Endodermal cell (in vitro differentiated cells): ENCODE results near the gene SLC22A17. TPM values are rescaled to one million over a fixed set of nuclear protein-coding genes. Genes with fewer than 3 reads are reported as not detected.

ENCODE experiments used
- DNase-seq: peaks from one replicate; pipeline ENCODE4 v3.0.0-alpha.2; 2017
- H3K27ac ChIP-seq: 2 replicates; pipeline ENCODE4 v1.5.1; 2013; ENCODE audit warnings: mild to moderate bottlenecking, low read depth, low read length, moderate library complexity
- H3K27me3 ChIP-seq: 2 replicates; pipeline ENCODE4 v1.6.1; 2013; ENCODE audit warnings: mild to moderate bottlenecking, low read length, moderate library complexity; ENCODE audit not compliant: insufficient read depth, control insufficient read depth, poor library complexity, severe bottlenecking
- H3K36me3 ChIP-seq: 2 replicates; pipeline ENCODE4 v1.7.0; 2013; ENCODE audit warnings: mild to moderate bottlenecking, low read length, moderate library complexity; ENCODE audit not compliant: control insufficient read depth, insufficient read depth
- H3K4me1 ChIP-seq: one replicate; pipeline ENCODE4 v1.7.0; 2013; ENCODE audit warnings: low read length; ENCODE audit not compliant: control insufficient read depth, insufficient read depth
- H3K4me3 ChIP-seq: 2 replicates; pipeline ENCODE4 v1.5.1; 2013; ENCODE audit warnings: mild to moderate bottlenecking, low read length, moderate library complexity
- H3K9ac ChIP-seq: 2 replicates; pipeline ENCODE4 v1.6.1; 2013; ENCODE audit warnings: mild to moderate bottlenecking, low read length, moderate library complexity; ENCODE audit not compliant: poor library complexity, severe bottlenecking; ENCODE audit errors: extremely low read depth
- H3K9me3 ChIP-seq: 2 replicates; pipeline ENCODE4 v1.6.1; 2013; ENCODE audit warnings: mild to moderate bottlenecking, low read length, moderate library complexity; ENCODE audit not compliant: control insufficient read depth
- H3K27ac Mint-ChIP-seq: 2 replicates; pipeline ENCODE4 v1.8.0; 2020; ENCODE audit warnings: mixed read lengths
- H3K27me3 Mint-ChIP-seq: 2 replicates; pipeline ENCODE4 v1.8.0; 2021; ENCODE audit warnings: mild to moderate bottlenecking, mixed read lengths; ENCODE audit not compliant: insufficient read depth
- H3K36me3 Mint-ChIP-seq: 2 replicates; pipeline ENCODE4 v1.8.0; 2020; ENCODE audit warnings: low read depth, mixed read lengths
- H3K4me1 Mint-ChIP-seq: 2 replicates; pipeline ENCODE4 v1.8.0; 2020; ENCODE audit warnings: mixed read lengths
- H3K4me3 Mint-ChIP-seq: 2 replicates; pipeline ENCODE4 v1.8.0; 2020; ENCODE audit warnings: mild to moderate bottlenecking, moderate library complexity, mixed read lengths
- H3K9me3 Mint-ChIP-seq: 2 replicates; pipeline ENCODE4 v1.8.0; 2020; ENCODE audit warnings: mild to moderate bottlenecking, mixed read lengths
- CTCF ChIP-seq: fragments of 200-600 bp; sonication (generic); conservative IDR thresholded peaks from 2 replicates; pipeline ENCODE4 v1.5.0; 2021; ENCODE audit warnings: antibody characterized with exemption, mild to moderate bottlenecking
- WGBS, 2 experiments: methylation state at CpG; one replicate each; pipeline versions ENCODE4 v1.1.5 to v1.1.7; 2013; ENCODE audit warnings: missing lambda C conversion rate in 2 of 2, mixed read lengths in 1 of 2; ENCODE audit not compliant: insufficient coverage in 1 of 2, insufficient read length in 1 of 2; 5-methylcytosine and 5-hydroxymethylcytosine counted together
- total RNA-seq, 2 donors: library from RNA; stranded (reverse); fragmentation: NEBNext Ultra II Directional in 1 of 2; extraction: Animal tissue kit (Norgen Biotek cat#: 25700) in 1 of 2; gene quantifications; 2 replicates in 1 of 2; 3 replicates in 1 of 2; pipeline ENCODE4 v1.2.1, GENCODE V29; 2021

Gene SLC22A17
- total RNA-seq, 2 donors from 2014 or later: 49.9 to 89.0 TPM

- Histone ChIP-seq H3K9me3 (no peaks in the 10 kb centered on the region), H3K27ac (peak overlapping the region; percentile 55), H3K27me3 (peaks cover 5% of the 10 kb centered on the region), H3K9ac (peak overlapping the region; percentile 87), H3K4me3 (peak overlapping the region; percentile 97), H3K4me1 (peaks cover 4% of the 10 kb centered on the region), H3K36me3 (peaks cover 39% of the 10 kb centered on the region)
- TF ChIP-seq CTCF: no peak
- H3K4me1 Mint-ChIP-seq: peaks cover 15% of the 10 kb centered on the region
- H3K36me3 Mint-ChIP-seq: peaks cover 37% of the 10 kb centered on the region
- no peak for DNase-seq
- no peaks in the 10 kb centered on the region for H3K9me3 Mint-ChIP-seq
- H3K27me3 Mint-ChIP-seq: peaks cover 13% of the 10 kb centered on the region
- H3K4me3 Mint-ChIP-seq: peak overlapping the region; percentile 92
- 8 to 10% methylated on average over 2 to 3 of the region's 5 CpGs for WGBS, 2 experiments
- H3K27ac Mint-ChIP-seq: peak overlapping the region; percentile 97
These were observed 45.5 kb downstream of the SLC22A17 start for GRCh38 chr14:23307146-23307530.

- WGBS, 2 experiments: 1 to 8% methylated on average over 5 to 24 of the region's 24 CpGs
- peaks cover 15% of the 10 kb centered on the region for H3K4me1 Mint-ChIP-seq
- no peak for TF ChIP-seq CTCF
These were observed 46.1 kb downstream of the SLC22A17 start, which contains the start of gene BCL2L2 for GRCh38 chr14:23306412-23307145. BCL2L2 (plus strand) TSS chr14:23306833; CDS start chr14:23307768, 935 bp downstream.

DNA sequence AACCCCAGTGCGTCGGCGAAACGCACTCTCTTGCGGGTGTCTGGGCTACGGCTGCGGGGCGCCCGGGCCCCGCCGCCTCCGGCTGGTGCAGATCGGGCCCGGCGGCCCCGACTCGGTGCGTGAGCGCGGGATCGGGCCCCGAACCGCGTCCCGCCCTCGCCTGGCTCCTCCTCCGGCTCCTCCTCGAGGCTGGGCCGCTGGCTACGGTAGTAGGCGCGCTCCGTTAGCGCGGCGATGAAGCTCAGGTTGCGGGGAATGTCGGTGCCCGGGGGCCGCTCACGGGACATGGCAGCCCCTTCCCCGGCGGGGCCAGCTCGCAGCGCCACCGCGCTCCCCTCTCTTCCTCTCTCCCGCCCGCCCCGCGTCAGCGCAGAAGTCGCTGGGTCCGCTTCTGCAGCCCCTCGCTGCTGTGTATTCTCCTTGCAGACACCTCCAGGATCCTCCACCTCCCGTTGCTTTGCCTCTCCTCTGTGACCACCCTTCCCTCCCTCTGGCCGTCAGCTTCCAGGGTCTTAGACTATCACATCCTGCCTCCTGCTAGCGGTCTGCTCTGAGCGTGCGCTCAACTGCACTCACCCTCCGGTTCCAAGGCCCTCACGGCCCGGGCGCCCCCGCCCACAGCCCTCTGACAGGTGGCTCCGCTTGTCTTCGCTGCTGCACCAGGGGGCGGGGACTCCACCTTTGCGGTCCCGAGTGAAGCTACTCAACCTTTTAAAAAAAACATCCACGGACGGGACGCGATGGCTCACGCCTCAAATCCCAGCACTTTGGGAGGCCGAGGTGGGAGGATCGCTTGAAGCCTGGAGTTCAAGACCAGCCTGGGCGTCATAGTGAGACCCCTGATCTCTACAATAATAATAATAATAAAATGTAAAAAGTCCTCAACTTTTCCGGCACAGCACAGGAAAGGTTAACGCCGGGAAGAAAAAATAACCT, 50.1 kb downstream of the SLC22A17 start, which contains the start of gene PPP1R3E:
TSS of gene PPP1R3E (minus strand) at position 570 of the 936 bp plus-strand sequence. CDS start at position 287, 283 bp downstream.
- Histone ChIP-seq H3K4me3 (peak within 1 kb of the TSS; percentile 81), H3K4me1 (peaks cover under 1% of the 10 kb centered on the region), H3K27ac (peak within 1 kb of the TSS; percentile 89), H3K9me3 (no peaks in the 10 kb centered on the region), H3K9ac (peak within 1 kb of the TSS; percentile 46), H3K27me3 (peaks cover 5% of the 10 kb centered on the region), H3K36me3 (peaks cover 6% of the 10 kb centered on the region)
- no peaks in the 10 kb centered on the region for H3K9me3 Mint-ChIP-seq
- TF ChIP-seq CTCF: no peak
- H3K4me1 Mint-ChIP-seq: peaks cover 15% of the 10 kb centered on the region
- H3K27ac Mint-ChIP-seq: peak within 1 kb of the TSS; percentile 94
- peak; percentile 82 for DNase-seq
- WGBS, 2 experiments: 4 to 10% methylated on average over 22 to 80 of the region's 81 CpGs
- H3K4me3 Mint-ChIP-seq: peak within 1 kb of the TSS; percentile 74
- H3K36me3 Mint-ChIP-seq: peaks cover 3% of the 10 kb centered on the region
- peaks cover 22% of the 10 kb centered on the region for H3K27me3 Mint-ChIP-seq

More at GRCh38 chr14:23306412-23307145, 46.1 kb downstream of the SLC22A17 start, which contains the start of gene BCL2L2:
- peak; percentile 97 for DNase-seq
- Mint-ChIP-seq H3K4me3 (peak within 1 kb of the TSS; percentile 92), H3K27me3 (peaks cover 13% of the 10 kb centered on the region), H3K9me3 (no peaks in the 10 kb centered on the region), H3K36me3 (peaks cover 33% of the 10 kb centered on the region), H3K27ac (peak within 1 kb of the TSS; percentile 97)
- Histone ChIP-seq H3K4me1 (peaks cover 4% of the 10 kb centered on the region), H3K36me3 (peaks cover 34% of the 10 kb centered on the region), H3K9me3 (no peaks in the 10 kb centered on the region), H3K27ac (peak within 1 kb of the TSS; percentile 55), H3K9ac (peak within 1 kb of the TSS; percentile 87), H3K27me3 (peaks cover 5% of the 10 kb centered on the region), H3K4me3 (peak within 1 kb of the TSS; percentile 97)
